Coronary artery (tissue), 2 donors: ENCODE measurements around the gene MUSK.

Source experiments
- DNase-seq: peaks from one replicate; pipeline ENCODE4 v3.0.0-alpha.2; 2017; ENCODE audit warnings: low spot score
- H3K27ac ChIP-seq, 2 donors: fragments of 200-600 bp; sonication (generic); one replicate each; pipeline ENCODE4 v1.5.1; 2016 to 2019
- H3K4me3 ChIP-seq: fragments of 200-600 bp; sonication (generic); 2 replicates; pipeline ENCODE4 v1.5.1; 2016; ENCODE audit warnings: mild to moderate bottlenecking, moderate library complexity
- TF ChIP-seq, protein P1 (sequence below): fragments of 200-600 bp; sonication (generic); IDR thresholded peaks from one replicate; pipeline ENCODE4 v1.5.1; 2019; ENCODE audit warnings: antibody characterized with exemption

MUSK gene

GRCh38 chr9:110668570-110669167 is at the start of gene MUSK:
Gene MUSK (plus strand): TSS chr9:110668791. CDS start chr9:110668905, 114 bp downstream.
- no peak within 1 kb of the TSS for H3K4me3 ChIP-seq
- no peak for DNase-seq
- TF ChIP-seq, protein P1, sequence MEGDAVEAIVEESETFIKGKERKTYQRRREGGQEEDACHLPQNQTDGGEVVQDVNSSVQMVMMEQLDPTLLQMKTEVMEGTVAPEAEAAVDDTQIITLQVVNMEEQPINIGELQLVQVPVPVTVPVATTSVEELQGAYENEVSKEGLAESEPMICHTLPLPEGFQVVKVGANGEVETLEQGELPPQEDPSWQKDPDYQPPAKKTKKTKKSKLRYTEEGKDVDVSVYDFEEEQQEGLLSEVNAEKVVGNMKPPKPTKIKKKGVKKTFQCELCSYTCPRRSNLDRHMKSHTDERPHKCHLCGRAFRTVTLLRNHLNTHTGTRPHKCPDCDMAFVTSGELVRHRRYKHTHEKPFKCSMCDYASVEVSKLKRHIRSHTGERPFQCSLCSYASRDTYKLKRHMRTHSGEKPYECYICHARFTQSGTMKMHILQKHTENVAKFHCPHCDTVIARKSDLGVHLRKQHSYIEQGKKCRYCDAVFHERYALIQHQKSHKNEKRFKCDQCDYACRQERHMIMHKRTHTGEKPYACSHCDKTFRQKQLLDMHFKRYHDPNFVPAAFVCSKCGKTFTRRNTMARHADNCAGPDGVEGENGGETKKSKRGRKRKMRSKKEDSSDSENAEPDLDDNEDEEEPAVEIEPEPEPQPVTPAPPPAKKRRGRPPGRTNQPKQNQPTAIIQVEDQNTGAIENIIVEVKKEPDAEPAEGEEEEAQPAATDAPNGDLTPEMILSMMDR: no peak
- H3K27ac ChIP-seq: no peak within 1 kb of the TSS

GRCh38 chr9:110619831-110620230 is 48.8 kb upstream of the MUSK start:
- no peak for DNase-seq
- no peak overlapping the region for H3K4me3 ChIP-seq
- no peak overlapping the region for H3K27ac ChIP-seq
- TF ChIP-seq, protein P1: no peak

DNA sequence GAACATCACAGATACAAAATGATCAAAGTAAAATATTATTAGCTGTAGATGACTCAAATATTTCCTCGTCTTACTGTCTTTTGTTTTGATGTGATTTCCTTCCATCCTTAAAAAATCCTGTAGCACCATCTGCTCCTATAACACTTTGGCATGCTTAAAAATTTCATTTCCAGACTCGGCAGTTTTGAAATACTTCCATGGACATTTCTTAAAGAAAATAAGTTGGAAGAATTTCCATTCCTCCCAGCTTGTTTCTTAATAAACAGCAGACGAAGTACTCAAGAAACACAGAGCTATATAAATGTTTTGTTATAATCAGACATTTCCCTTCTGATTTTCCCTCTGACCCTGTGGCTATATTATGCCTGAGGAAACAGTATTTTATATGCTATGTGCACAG is 47.9 kb upstream of the MUSK start:
- TF ChIP-seq, protein P1: no peak
- Histone ChIP-seq H3K4me3 (no peak overlapping the region), H3K27ac (no peak overlapping the region)
- no peak for DNase-seq

DNA sequence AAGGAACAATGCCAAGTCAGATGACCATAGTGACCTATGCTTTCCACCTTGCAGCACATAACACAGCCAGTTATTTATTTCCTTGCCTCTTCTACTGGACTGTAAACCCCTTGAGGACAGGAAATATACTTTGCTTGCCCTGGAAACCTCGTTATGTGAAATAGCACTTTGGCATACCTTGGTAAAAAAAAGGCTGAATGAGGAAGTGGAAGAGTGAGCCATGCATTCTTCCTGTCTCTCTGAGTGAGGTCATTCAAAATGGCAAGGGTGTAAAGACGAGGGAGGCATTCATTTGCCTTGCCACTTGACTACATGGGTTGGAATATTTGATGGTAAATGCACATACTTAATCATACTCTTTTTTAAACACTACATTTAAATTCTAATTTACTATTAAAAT is 46.2 kb upstream of the MUSK start:
- TF ChIP-seq, protein P1: no peak
- Histone ChIP-seq H3K27ac (no peak overlapping the region), H3K4me3 (no peak overlapping the region)
- DNase-seq: no peak

DNA sequence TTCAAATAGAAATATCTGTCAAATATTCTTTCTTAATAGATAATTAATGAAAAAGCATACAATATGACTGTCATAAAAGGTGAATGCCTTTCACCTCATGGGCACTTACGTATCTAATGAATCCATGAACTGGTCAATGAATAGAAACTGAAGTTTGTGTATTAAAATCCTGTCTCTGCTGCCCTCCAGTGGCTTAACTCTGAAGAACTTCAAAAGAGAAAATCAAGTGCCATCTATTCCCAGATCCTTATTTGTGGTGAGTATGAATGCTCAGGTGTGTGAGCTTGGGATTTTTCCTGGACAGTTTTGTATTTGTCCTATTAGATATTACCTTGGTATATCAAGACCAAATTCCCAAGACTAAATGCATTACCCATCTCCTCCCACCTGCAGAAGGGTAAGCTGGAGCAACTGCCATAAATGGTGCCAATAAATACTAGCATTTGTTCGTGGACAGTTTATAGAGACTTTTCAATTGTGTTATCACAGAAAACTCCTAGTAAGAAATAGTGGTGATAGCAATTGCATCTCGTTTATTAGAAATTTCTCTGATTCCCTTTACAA is 45.0 kb upstream of the MUSK start:
- TF ChIP-seq, protein P1: peak; percentile 43
- no peak overlapping the region for H3K4me3 ChIP-seq
- no peak for DNase-seq
- H3K27ac ChIP-seq: no peak overlapping the region

DNA sequence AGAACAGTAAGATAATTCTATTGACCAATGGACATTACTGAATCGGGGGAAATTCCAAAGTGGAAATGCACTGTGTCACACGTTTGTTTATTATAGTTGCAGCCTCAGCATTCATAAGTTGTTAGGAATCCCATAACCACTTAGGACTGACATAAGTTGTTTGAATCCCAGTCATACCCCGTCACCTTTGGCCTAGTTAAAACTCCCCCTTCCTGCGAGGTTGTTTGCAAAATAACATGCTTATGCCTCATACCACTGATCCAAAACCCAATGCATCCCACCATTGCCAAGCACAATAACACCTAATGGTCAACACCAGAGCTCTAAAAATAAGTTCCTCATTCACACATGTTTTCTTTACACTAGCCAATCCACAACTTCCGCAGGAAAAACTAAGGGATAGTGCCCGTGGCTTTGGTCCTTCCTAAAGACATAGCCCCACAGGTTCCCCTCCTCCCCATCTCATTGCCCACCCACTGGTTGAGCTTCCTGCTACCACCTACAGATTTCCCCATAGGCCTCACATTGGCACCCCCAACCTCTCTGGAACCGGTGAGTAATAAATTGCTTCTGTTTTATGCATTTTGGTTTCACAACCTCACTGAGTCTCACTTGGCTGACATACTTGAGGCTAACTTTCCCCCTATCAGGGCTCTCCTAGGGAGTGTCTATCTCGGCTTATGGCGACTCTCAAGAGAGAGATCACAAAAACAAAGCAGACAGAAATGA is 42.3 kb upstream of the MUSK start:
- TF ChIP-seq, protein P1: no peak
- Histone ChIP-seq H3K4me3 (no peak overlapping the region), H3K27ac (no peak overlapping the region)
- no peak for DNase-seq

- TF ChIP-seq, protein P1: no peak
- H3K27ac ChIP-seq: no peak overlapping the region
- no peak for DNase-seq
- H3K4me3 ChIP-seq: no peak overlapping the region
These were observed 33.0 kb upstream of the MUSK start for GRCh38 chr9:110635589-110635988.
